NCI-H128 (cell line): ENCODE measurements around the gene WASHC3.

Experiments used
- DNase-seq: peaks from one replicate; lab custom pipeline; 2025; ENCODE audit not compliant: unreplicated experiment; lab: John Stamatoyannopoulos, UW

Gene WASHC3

GRCh38 chr12:101981868-101982267 lies 79.9 kb downstream of the WASHC3 start:
- DNase-seq: no peak

GRCh38 chr12:101968770-101969169 lies 93.0 kb downstream of the WASHC3 start:
- no peak for DNase-seq

DNA sequence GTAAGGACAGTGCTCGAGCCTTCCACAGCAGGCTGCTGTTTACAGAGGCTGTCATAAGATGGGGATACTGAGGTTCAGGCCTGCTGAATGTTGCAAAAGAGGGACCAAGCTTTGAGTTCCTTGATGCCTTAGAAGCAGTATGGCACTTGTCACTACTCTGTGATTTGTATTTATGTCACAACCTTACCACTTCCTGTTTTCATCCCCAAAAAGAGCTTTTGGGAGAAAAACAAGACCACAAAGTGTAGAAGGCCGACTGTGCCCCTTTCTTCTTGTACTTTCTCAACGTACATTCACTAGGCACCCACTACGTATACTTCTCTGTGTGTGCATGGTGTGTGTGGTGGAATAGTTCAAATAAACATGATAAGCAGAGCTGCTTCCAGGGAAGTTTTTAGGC lies 94.3 kb downstream of the WASHC3 start:
- no peak for DNase-seq

- DNase-seq: no peak
These were observed 95.3 kb downstream of the WASHC3 start for GRCh38 chr12:101966496-101966895.

DNA sequence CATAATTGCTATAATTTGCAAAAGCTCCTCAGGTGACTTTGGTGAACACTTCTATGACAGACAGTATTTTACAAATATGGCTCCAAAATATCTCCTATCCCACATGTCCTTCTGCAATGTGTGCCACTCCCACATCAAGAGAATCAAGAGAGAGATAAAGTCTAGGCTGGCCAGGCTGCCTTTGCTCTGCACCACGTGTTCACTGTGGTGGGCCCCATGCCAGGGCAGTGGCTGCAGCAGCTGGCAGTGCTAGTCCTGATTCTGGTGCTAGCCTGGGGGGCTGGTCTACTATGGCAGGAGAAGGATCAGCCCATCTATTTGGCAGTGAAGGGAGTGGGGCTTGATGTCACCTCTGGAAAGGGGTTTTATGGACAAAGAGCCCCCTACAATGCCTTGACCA lies 98.1 kb downstream of the WASHC3 start:
- DNase-seq: no peak
